NCI-H748 (cell line): ENCODE measurements around the gene ABHD17A.
A peak's percentile ranks its signal among the peaks of the same experiment; 100 is the strongest.

ENCODE experiments used
- DNase-seq: peaks from one replicate; lab custom pipeline; 2025; ENCODE audit not compliant: unreplicated experiment; lab: John Stamatoyannopoulos, UW

The ABHD17A gene

GRCh38 chr19:1885398-1886119, at the start of gene ABHD17A:
TSS of gene ABHD17A (minus strand) at chr19:1885496. CDS start at chr19:1881566, 3,930 bp downstream.
- peak; percentile 93 for DNase-seq

DNA sequence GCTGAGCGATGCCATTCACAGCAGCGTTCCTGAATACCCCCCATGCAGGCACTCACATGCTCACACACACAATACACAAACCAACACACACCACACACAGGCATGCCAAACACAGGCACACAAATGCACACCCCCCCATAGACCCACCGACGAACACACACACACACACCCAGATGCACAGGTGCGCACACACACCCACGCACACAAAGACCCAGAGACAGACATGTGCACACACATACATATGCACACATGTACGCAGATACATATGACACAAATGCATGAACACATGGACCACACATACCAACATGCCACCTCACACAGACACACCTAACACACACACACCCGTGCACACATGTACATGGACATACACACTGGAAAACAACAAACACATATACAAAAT, 48.6 kb upstream of the ABHD17A start:
- no peak for DNase-seq

- DNase-seq: no peak
These were observed 47.9 kb upstream of the ABHD17A start for GRCh38 chr19:1933244-1933643.

GRCh38 chr19:1932395-1932794, 47.1 kb upstream of the ABHD17A start:
- DNase-seq: no peak

DNA sequence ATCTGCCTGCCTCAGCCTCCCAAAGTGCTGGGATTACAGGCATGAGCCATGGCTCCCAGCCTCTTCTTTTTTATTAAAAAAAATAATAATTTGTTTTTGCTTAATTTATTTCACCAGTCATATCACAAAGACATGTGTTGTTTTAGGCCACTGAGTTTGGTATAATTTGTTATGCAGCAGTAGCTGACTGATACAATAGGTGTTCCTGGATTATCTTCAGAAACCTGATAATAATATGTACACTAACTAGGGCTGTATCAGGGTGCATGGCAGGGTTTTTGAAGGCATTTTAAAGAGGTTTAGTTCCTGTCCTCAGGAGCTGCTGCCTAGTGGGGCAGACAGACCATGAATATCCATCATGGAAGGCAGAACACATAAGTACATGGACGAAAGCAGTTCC, 46.1 kb upstream of the ABHD17A start:
- DNase-seq: no peak

- peak; percentile 75 for DNase-seq
These were observed 43.9 kb upstream of the ABHD17A start for GRCh38 chr19:1929021-1929742.

GRCh38 chr19:1925544-1925943, 40.2 kb upstream of the ABHD17A start:
- no peak for DNase-seq

GRCh38 chr19:1924320-1924961, 39.1 kb upstream of the ABHD17A start:
- no peak for DNase-seq

DNA sequence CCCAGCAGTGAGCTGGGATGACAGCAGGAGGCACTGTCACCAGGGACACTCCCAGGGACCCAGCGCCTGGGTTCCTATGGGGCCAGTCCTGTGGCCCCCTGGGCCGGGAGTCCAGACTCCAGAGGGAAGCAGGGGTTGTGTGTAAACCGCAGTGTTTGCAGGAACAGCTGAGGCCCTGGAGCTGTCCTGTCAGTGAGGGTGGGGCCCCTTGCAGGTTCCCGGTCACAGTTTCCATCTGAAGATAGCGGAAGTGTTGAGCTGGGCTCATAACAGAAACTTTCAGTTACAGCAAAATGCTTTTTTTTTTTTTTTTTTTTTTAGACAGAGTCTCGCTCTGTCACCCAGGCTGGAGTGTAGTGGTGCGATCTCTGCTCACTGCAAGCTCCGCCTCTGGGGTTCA, 38.0 kb upstream of the ABHD17A start:
- DNase-seq: no peak

DNA sequence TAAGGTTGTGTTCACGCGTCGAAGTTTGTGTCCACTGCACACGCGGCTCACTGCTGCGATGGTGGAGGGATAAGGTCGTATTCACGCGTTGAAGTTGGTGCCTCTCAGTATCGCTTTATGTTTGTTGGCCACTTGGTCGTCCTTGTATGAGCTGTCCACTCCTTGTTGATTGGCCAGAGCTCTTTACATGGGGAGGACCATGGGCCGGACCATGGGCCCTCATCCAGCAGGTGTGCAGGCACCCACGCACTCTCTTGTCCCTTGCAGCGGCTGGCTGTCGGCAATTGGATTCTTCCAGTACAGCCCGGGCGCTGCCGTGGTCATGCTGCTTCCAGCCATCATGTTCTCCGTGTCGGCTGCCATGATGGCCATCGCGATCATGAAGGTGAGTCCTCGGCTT, 37.5 kb upstream of the ABHD17A start:
- no peak for DNase-seq

DNA sequence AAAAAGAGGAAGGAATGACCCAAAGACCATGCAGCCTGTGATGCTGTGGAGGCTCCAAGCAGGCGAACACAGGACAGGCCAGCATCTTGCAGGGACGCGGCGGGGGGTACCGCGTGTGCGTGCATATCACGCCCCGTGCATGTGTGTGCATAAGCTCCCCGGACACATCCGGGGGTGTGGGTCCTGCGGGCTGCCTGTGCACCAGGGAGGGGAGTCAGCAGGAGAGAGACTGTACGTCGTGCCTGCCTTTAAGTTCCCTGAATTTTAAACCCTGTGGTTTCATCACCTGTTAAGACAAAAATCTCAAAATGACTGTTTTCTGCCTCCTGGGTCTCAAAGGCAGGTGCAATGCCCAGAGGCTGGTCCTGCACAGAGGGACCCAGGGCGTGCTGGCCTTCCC, 36.5 kb upstream of the ABHD17A start:
- no peak for DNase-seq

GRCh38 chr19:1921326-1921725, 36.0 kb upstream of the ABHD17A start:
- DNase-seq: no peak

DNA sequence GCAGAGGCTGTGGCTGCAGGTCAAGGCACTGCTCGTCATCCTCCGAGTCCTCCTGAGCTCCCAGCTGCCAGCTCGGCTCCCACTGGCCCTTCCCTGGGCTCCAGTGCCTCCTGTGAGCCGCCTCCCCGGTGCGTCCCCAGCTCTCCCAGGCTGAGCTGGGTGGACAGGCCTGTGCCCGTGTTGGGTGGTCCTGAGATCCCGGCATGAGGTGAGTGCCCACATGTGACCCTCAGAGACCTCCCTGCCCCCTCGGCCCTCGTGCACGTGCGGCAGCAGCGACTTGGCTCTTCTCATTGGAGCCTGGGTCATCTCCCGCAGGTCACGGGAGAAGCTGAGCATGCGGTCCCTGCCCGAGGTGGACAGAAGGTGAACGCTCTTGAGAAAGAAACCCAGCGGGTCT, 35.3 kb upstream of the ABHD17A start:
- DNase-seq: no peak

DNA sequence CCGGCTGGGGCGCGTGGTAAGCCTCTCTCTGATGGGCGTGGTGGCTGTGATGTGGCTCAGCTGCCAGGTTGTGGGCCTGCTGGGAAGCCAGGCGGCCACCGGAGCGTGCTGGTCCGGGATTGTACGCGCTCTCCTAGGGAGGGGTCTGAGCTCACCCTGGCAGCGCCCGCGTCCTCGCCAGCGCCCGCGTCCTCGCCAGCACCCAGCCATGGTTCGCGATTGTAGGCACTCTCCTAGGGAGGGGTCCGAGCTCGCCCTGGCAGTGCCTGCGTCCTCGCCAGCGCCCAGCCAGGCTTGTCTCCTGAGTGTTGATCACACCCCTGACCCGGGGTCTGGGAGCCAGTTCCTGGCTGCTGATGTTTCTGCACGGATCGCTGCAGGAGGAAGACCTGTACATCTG, 33.7 kb upstream of the ABHD17A start:
- DNase-seq: no peak

GRCh38 chr19:1917926-1918325, 32.6 kb upstream of the ABHD17A start:
- no peak for DNase-seq

- no peak for DNase-seq
These were observed 31.9 kb upstream of the ABHD17A start for GRCh38 chr19:1917146-1917545.

DNA sequence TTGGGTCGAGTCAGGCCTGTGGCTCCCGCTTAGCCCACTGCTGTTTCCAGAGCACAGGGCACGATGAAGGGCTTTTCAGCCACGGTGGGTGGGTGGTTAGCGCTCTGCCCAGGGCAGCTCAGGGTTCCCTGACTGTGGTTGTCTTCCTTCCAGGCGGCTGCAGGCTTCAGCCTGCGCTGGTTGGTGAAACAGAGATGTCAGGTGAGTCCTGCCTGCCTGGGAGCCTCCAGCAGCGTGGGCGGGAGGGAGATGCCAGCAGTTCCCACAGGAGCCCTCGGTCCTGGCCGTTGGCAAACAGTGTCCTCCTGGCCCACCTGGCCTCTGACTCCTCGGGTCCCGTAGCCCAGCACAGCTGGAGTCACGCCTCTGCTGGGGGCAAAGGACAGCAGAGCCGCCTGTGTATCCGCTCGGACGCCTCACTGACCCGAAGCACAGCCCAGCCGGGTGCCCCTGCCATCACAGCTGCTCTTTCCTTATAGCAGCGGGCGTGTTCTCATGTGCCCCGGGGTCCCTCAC, 29.6 kb upstream of the ABHD17A start:
- DNase-seq: no peak

- no peak for DNase-seq
These were observed 28.7 kb upstream of the ABHD17A start for GRCh38 chr19:1913781-1914577.

GRCh38 chr19:1912760-1913505, 27.6 kb upstream of the ABHD17A start:
- no peak for DNase-seq

DNA sequence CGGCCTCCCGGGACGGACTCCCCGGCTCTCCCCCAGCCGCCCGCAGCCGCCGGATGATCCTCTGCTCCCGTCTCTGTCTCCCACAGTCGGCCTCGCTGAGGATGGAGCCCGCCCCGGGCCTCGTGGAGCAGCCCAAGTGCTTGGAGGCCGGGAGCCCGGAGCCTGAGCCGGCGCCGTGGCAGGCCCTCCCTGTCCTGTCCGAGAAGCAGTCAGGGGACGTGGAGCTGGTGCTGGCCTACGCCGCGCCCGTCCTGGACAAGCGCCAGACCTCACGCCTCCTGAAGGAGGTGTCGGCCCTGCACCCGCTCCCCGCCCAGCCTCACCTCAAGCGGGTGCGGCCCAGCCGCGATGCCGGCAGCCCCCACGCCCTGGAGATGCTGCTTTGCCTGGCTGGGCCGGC, 26.7 kb upstream of the ABHD17A start:
- no peak for DNase-seq
